GM11168 (cell line): ENCODE measurements around the gene PCAT6.

Experiments used
- in situ Hi-C: fragments of 300-500 bp; cut with MboI; formaldehyde crosslinking; loops from one replicate; pipeline ENCODE4 v1.12.0; 2022; ENCODE audit warnings: low sequenced_read_pairs; ENCODE audit not compliant: unreplicated experiment

PCAT6 gene

DNA sequence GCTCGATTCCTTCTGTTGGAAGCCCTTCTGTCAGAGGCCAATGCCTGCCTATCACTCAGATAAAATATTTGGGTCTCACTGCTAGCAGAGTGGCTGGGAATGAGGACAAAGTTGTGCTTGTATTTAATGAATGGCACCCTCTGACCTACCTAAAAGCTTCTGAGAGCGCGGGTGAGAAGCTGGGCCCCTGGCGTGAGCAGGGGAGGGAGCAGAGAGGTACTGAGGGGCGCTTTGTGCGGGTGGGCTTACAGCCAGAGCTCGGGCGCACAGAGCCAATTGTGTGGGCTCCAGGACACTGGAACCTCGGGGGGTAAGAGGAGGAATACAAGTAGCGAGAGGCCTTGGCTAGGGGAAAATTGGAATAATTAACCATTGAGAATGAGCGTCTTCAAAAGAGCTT lies 32.3 kb downstream of the PCAT6 start:
- in situ Hi-C loops: no loop called here

DNA sequence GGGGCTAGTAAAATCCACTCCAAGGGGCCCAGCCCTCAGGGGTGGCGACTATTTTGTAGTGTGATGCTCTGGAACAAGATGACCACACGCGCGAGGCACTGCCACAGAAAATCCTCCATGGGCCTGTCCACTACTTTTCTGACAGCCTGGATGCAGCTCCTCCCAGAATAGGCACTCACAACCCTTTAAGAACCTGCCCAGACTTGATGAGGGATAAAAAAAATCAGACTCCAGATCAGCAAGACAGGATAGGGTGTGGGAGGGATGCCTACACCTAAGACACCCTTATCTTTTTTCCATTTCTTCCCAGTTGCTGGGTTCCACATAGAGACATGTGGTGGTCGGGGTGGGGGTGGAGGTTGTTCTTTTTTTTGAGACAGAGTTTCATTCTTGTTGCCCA lies 33.5 kb downstream of the PCAT6 start:
- in situ Hi-C loops: no loop called here

DNA sequence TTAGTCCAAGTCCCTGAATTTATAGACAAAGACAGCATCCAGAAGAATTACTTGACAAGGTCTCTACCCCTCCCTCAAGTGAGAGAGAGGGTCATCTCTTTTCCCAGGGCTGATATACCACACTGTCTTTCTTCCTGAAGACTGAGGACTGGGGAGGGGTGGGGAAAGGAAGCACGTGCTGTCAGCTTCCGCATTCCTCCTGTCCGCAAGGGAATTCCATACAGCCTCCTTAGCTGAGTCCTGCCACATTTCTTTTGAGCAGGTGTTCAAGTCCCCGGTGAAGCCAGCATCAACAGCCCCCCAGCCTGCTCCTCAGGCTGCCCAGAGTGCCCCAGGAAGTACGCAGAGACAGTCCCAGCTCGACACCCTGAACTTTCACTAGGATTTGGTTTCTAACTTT lies 34.2 kb downstream of the PCAT6 start:
- in situ Hi-C loops: no loop called here

DNA sequence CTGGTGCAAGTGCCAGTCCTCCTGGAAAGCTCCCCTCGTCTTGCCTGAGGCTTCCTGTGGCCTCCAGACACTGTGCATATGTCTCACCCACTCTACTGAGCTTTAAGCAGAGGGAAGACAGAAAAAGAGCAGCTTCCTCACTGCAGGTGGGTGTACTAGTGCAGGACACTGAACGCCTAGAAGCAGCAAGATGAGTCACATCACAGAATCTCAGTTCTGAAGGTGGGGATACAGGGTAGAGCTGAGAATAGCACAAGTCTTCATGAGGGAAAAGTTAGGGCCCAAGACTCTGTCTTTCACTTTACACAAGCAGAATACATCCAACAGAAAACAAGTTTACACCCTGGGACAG lies 37.4 kb downstream of the PCAT6 start:
- in situ Hi-C loops: no loop called here

- in situ Hi-C loops: no loop called here
These were observed 40.0 kb downstream of the PCAT6 start for GRCh38 chr1:202850593-202851362.

GRCh38 chr1:202852163-202852904 lies 41.6 kb downstream of the PCAT6 start:
- in situ Hi-C loops: no loop called here

GRCh38 chr1:202854787-202855186 lies 44.0 kb downstream of the PCAT6 start:
- in situ Hi-C loops: no loop called here

DNA sequence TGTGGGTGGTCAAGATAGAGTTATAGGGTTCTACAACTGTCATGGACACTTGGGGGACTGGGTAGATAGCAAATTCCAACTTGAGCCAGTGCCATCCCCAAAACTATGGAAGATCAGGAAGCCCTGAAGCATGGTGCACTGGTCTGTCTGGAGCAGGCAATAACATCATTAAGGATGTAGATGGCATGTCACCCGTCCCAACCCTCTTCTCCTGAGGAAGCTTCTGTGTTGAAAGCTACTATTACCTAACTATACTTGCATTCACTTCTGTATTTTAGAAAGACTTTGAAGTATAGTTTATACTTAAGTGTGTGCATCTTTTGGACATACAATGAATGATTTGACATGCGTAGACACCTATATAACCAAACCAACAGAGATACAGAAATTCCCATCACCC lies 45.3 kb downstream of the PCAT6 start:
- in situ Hi-C loops: no loop called here

DNA sequence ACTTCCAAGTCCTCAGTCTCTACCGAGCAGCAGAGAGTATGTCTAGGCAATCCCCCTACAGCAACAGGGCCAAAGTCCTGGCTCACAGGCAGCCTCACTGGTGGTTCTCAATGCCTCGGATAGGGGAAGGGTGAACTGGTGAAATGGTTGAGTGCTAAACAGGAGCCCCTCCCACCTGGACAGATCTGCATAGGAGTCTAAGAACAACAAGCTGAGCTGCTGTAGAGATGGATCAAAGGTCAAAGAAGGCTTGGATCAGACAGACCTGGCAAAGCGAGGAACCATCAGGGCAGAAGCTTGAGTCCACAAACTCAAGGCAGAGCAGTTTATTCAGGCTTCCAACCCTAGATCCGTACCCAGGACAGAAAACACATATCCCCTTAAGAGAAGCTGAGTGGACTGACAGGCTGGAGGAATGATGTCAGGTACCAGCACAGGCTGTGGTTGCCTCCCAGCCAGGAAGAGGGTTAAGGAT lies 46.4 kb downstream of the PCAT6 start:
- in situ Hi-C loops: no loop called here

- in situ Hi-C loops: no loop called here
These were observed 47.6 kb downstream of the PCAT6 start for GRCh38 chr1:202858331-202858730.

GRCh38 chr1:202858789-202859414 lies 48.1 kb downstream of the PCAT6 start:
- in situ Hi-C loops: no loop called here

- in situ Hi-C loops: no loop called here
These were observed 50.1 kb downstream of the PCAT6 start for GRCh38 chr1:202860744-202861419.
